Measurements from ENCODE around the gene LSS. TPM values are rescaled to one million over a fixed set of nuclear protein-coding genes. Genes with fewer than 3 reads are reported as not detected.
"Not testable (repeated sequence)": the region's sequence is repeated elsewhere in the genome, so short reads cannot be mapped to it uniquely, and the experiment has no call there.

The LSS gene
- total RNA-seq, 1 donor from 2014 or later, result 30.5 TPM

- H3K9me3 Mint-ChIP-seq, result peaks cover 24% of the 10 kb centered on the region
- H3K4me3 Mint-ChIP-seq (ENCODE audit: low read depth), result no peak overlapping the region
- H3K4me1 Mint-ChIP-seq (ENCODE audit: low read depth), result peaks cover 6% of the 10 kb centered on the region
- peaks cover 21% of the 10 kb centered on the region for H3K27me3 Mint-ChIP-seq (ENCODE audit: low read depth)
- DNase-seq (ENCODE audit: low spot score), result no peak
- intact Hi-C loops (cut with micrococcal nuclease), result no loop called here
- no peak overlapping the region for H3K27ac Mint-ChIP-seq
- peaks cover 3% of the 10 kb centered on the region for H3K36me3 Mint-ChIP-seq (ENCODE audit: low read depth)
Observed at GRCh38 chr21:46171585-46171984, 57.0 kb downstream of the LSS start.

GRCh38 chr21:46170436-46171193 lies 58.0 kb downstream of the LSS start:
- intact Hi-C loops (cut with micrococcal nuclease); H3K4me1 Mint-ChIP-seq (ENCODE audit: low read depth); H3K4me3 Mint-ChIP-seq (ENCODE audit: low read depth); H3K27ac Mint-ChIP-seq; H3K36me3 Mint-ChIP-seq (ENCODE audit: low read depth): not testable (repeated sequence)
- H3K9me3 Mint-ChIP-seq, result peaks cover 15% of the 10 kb centered on the region
- DNase-seq (ENCODE audit: low spot score), result peak; percentile 7
- H3K27me3 Mint-ChIP-seq (ENCODE audit: low read depth), result peaks cover 13% of the 10 kb centered on the region

GRCh38 chr21:46168659-46169386 lies 59.8 kb downstream of the LSS start:
- no peak for DNase-seq (ENCODE audit: low spot score)
- Mint-ChIP-seq H3K36me3 (ENCODE audit: low read depth) (no peaks in the 10 kb centered on the region), H3K4me3 (ENCODE audit: low read depth) (no peak overlapping the region), H3K9me3 (no peaks in the 10 kb centered on the region), H3K4me1 (ENCODE audit: low read depth) (peaks cover 6% of the 10 kb centered on the region), H3K27me3 (ENCODE audit: low read depth) (no peaks in the 10 kb centered on the region), H3K27ac (no peak overlapping the region)
- intact Hi-C loops (cut with micrococcal nuclease), result no loop called here

- peak; percentile 6 for DNase-seq (ENCODE audit: low spot score)
- Mint-ChIP-seq H3K36me3 (ENCODE audit: low read depth) (no peaks in the 10 kb centered on the region), H3K27ac (no peak overlapping the region), H3K27me3 (ENCODE audit: low read depth) (no peaks in the 10 kb centered on the region), H3K9me3 (no peaks in the 10 kb centered on the region), H3K4me1 (ENCODE audit: low read depth) (peaks cover 6% of the 10 kb centered on the region), H3K4me3 (ENCODE audit: low read depth) (no peak overlapping the region)
- intact Hi-C loops (cut with micrococcal nuclease), result no loop called here
Observed at GRCh38 chr21:46168238-46168637, 60.3 kb downstream of the LSS start.

GRCh38 chr21:46165098-46165497 lies 63.5 kb downstream of the LSS start:
- no peaks in the 10 kb centered on the region for H3K9me3 Mint-ChIP-seq
- H3K4me1 Mint-ChIP-seq (ENCODE audit: low read depth), result no peaks in the 10 kb centered on the region

GRCh38 chr21:46163380-46163779 lies 65.2 kb downstream of the LSS start:
- no peak for DNase-seq (ENCODE audit: low spot score)
- Mint-ChIP-seq H3K27ac (no peak overlapping the region), H3K27me3 (ENCODE audit: low read depth) (no peaks in the 10 kb centered on the region), H3K4me1 (ENCODE audit: low read depth) (no peaks in the 10 kb centered on the region), H3K9me3 (no peaks in the 10 kb centered on the region), H3K36me3 (ENCODE audit: low read depth) (no peaks in the 10 kb centered on the region), H3K4me3 (ENCODE audit: low read depth) (no peak overlapping the region)
- intact Hi-C loops (cut with micrococcal nuclease), result no loop called here

More at GRCh38 chr21:46165098-46165497, 63.5 kb downstream of the LSS start:
- Mint-ChIP-seq H3K27me3 (ENCODE audit: low read depth) (no peaks in the 10 kb centered on the region), H3K27ac (no peak overlapping the region), H3K4me3 (ENCODE audit: low read depth) (no peak overlapping the region), H3K36me3 (ENCODE audit: low read depth) (no peaks in the 10 kb centered on the region)
- intact Hi-C loops (cut with micrococcal nuclease), result no loop called here
- no peak for DNase-seq (ENCODE audit: low spot score)

- no peaks in the 10 kb centered on the region for H3K27me3 Mint-ChIP-seq (ENCODE audit: low read depth)
- H3K9me3 Mint-ChIP-seq, result no peaks in the 10 kb centered on the region
- no peak for DNase-seq (ENCODE audit: low spot score)
- H3K4me1 Mint-ChIP-seq (ENCODE audit: low read depth), result no peaks in the 10 kb centered on the region
- intact Hi-C loops (cut with micrococcal nuclease), result no loop called here
- H3K36me3 Mint-ChIP-seq (ENCODE audit: low read depth), result no peaks in the 10 kb centered on the region
- no peak overlapping the region for H3K27ac Mint-ChIP-seq
- no peak overlapping the region for H3K4me3 Mint-ChIP-seq (ENCODE audit: low read depth)
Observed at GRCh38 chr21:46161633-46162592, 66.7 kb downstream of the LSS start.

GRCh38 chr21:46160907-46161632 lies 67.5 kb downstream of the LSS start:
- Mint-ChIP-seq H3K27ac (no peak overlapping the region), H3K9me3 (no peaks in the 10 kb centered on the region), H3K27me3 (ENCODE audit: low read depth) (no peaks in the 10 kb centered on the region), H3K4me1 (ENCODE audit: low read depth) (no peaks in the 10 kb centered on the region), H3K4me3 (ENCODE audit: low read depth) (no peak overlapping the region), H3K36me3 (ENCODE audit: low read depth) (no peaks in the 10 kb centered on the region)
- no peak for DNase-seq (ENCODE audit: low spot score)
- intact Hi-C loops (cut with micrococcal nuclease), result no loop called here

GRCh38 chr21:46160657-46160906 lies 68.0 kb downstream of the LSS start:
- Mint-ChIP-seq H3K9me3 (no peaks in the 10 kb centered on the region), H3K4me3 (ENCODE audit: low read depth) (no peak overlapping the region), H3K27ac (no peak overlapping the region), H3K27me3 (ENCODE audit: low read depth) (no peaks in the 10 kb centered on the region), H3K36me3 (ENCODE audit: low read depth) (no peaks in the 10 kb centered on the region), H3K4me1 (ENCODE audit: low read depth) (no peaks in the 10 kb centered on the region)
- DNase-seq (ENCODE audit: low spot score), result no peak
- intact Hi-C loops (cut with micrococcal nuclease), result no loop called here

GRCh38 chr21:46159841-46160656 lies 68.5 kb downstream of the LSS start:
- Mint-ChIP-seq H3K4me3 (ENCODE audit: low read depth) (no peak overlapping the region), H3K9me3 (no peaks in the 10 kb centered on the region), H3K27me3 (ENCODE audit: low read depth) (no peaks in the 10 kb centered on the region), H3K4me1 (ENCODE audit: low read depth) (no peaks in the 10 kb centered on the region), H3K27ac (no peak overlapping the region), H3K36me3 (ENCODE audit: low read depth) (no peaks in the 10 kb centered on the region)
- intact Hi-C loops (cut with micrococcal nuclease), result no loop called here
- peak; percentile 8 for DNase-seq (ENCODE audit: low spot score)

GRCh38 chr21:46159390-46159789 lies 69.2 kb downstream of the LSS start:
- Mint-ChIP-seq H3K27ac (no peak overlapping the region), H3K36me3 (ENCODE audit: low read depth) (no peaks in the 10 kb centered on the region), H3K9me3 (no peaks in the 10 kb centered on the region), H3K4me1 (ENCODE audit: low read depth) (no peaks in the 10 kb centered on the region), H3K27me3 (ENCODE audit: low read depth) (no peaks in the 10 kb centered on the region), H3K4me3 (ENCODE audit: low read depth) (no peak overlapping the region)
- intact Hi-C loops (cut with micrococcal nuclease), result no loop called here
- DNase-seq (ENCODE audit: low spot score), result peak; percentile 8

All from activated T-helper 2 cell treated with anti-CD3 and anti-CD28 coated beads, Interferon-gamma antibody, Interleukin-2, Interleukin-4, amounts not matched to agents 10 μg/mL and 5 μg/mL and 100 μg/mL, durations not matched to agents 14 hours and 24 hours and 36 hours (primary cell).